GM18907 (cell line): ENCODE results near the gene NHERF2.
A peak's percentile ranks its signal among the peaks of the same experiment; 100 is the strongest.
"Not testable (repeated sequence)": the region's sequence is repeated elsewhere in the genome, so short reads cannot be mapped to it uniquely, and the experiment has no call there.

Experiments
- ATAC-seq: cut with Tn5 transposase; IDR thresholded peaks from one replicate; pipeline ENCODE4 v1.9.1; 2021; ENCODE audit warnings: mild to moderate bottlenecking, moderate library complexity; ENCODE audit not compliant: unreplicated experiment

NHERF2 gene

DNA sequence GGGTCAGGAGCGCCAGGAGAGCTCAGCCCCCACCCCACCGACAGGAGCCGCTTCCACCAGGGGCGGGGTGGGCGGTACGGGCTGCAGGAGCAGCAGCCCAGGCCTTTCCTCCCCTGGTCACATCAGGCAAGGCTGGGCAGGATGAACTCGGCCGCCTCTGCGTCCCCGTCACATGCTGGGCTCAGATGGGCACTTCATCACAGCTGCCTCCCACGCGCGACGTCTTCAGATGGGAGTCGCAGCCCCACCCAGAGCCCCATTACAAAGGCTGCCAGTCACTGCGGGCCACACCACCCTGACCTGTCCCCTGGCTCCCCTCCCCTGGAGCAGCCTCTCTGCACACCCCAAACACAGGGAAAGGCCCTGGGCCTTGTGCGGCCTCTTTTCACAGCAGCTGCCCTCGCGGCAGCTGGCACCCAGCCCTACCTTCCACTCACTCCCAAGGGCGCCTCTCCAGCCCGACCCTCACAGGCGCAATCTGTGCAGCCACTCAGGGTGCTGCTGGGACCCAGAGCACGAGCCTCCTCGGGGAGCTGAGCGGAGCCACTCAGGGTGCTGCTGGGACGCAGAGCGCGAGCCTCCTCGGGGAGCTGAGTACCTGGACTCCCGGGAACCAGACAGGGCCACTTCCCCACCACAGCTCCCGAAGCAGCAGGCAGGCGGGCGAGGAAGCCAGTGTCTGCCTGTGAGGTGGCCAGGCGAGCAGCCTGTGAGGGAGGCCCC is 21.7 kb upstream of the NHERF2 start:
- ATAC-seq: no peak

DNA sequence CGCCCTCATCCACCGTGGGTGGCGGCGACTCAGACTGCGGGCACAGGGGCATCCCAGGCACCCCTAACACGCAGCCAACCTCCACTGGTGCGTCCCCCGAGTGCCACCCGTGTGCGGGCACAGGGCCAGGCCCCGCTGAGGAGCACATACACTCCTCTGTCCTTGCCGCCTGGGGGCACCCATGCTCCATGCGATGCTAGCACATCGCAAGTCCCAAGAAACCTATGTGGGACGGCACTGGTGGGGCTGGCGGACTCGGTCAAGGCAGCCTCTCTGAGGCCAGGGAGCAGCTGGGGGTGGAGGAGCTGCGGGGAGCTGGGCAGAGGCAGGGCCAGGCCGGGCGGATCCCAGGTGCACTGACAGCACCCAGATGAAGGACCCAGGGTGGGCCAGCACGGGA is 21.1 kb upstream of the NHERF2 start:
- ATAC-seq: no peak

- ATAC-seq: no peak
Observed at GRCh38 chr16:2006317-2006716, 20.4 kb upstream of the NHERF2 start.

- ATAC-seq: no peak
Observed at GRCh38 chr16:2007081-2007836, 19.4 kb upstream of the NHERF2 start.

GRCh38 chr16:2008009-2008526 is 18.6 kb upstream of the NHERF2 start:
- no peak for ATAC-seq

DNA sequence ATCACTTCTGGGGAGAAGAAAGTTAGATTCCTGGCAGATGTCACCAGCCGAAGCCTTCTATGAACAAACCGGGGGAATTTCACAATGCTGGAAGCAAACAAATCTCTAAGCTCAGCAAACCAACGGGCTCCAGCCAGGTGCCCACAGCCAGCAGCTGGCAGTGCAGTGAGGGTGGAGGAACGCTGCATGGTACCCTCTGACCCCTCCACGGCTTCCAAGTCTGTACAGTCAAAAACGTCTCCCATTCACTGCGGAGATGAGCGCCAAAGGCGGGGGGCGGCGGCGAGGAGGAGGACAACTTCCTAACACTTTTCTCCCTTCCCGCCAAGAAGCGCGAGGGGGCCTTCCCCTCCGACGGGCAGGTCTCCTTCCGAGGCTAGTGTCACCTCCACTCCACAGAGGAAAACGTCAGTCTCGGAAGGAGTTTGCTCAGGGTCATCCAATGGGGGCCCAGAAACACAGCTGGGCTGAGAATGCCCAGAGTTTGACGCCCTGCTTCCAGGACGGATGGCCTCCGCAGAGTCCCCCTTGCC is 18.0 kb upstream of the NHERF2 start:
- ATAC-seq: peak; percentile 4

DNA sequence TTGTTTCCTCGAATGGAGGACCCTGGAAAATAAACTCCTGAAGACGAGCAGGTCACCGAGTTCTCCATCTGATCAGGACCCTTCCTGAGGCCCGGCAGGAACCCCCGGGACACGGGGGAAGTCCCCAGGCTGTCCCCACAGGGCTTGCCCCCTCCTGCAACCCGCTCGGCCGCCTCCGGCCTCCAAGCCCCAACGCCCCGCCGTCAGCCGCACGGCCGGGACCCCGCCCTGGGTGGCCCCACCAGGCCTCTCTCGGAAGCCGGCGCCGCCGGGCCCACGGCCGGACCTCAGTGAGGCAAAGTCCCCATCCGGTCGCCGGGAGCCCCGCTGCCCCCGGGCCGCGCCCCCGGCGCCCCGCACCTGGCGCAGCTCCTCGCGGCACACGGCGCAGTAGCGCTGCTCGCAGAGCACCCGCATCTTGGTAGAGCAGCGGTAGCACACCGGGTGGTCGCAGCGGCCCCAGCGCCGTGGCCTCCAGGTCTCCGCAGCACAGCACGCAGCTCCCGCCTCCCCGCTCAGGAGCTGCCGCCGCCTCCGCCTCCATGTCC is 17.5 kb upstream of the NHERF2 start:
- peak; percentile 34 for ATAC-seq

GRCh38 chr16:2009791-2010510 is 16.8 kb upstream of the NHERF2 start, which contains the start of gene ZNF598:
ZNF598 (minus strand) TSS chr16:2009821.
- peak; percentile 67 for ATAC-seq

- not testable (repeated sequence) for ATAC-seq
Observed at GRCh38 chr16:2011726-2012125, 15.0 kb upstream of the NHERF2 start.

GRCh38 chr16:2013527-2013926 is 13.2 kb upstream of the NHERF2 start:
- ATAC-seq: no peak

GRCh38 chr16:2015117-2015946 is 11.4 kb upstream of the NHERF2 start:
- ATAC-seq: no peak

DNA sequence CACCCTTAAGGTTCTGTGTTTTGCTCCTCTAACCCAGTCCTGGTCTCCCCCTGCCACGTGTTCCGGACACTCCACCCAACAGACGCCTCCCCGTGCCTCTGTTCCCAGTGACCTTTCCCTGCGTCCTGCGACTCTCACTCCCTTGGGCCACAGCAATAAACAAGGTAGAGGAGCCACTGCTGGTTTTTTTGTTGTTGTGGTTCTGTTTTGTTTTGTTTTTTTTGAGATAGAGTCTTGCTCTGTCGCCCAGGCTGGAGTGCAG is 10.8 kb upstream of the NHERF2 start:
- ATAC-seq: no peak

GRCh38 chr16:2016407-2016922 is 10.2 kb upstream of the NHERF2 start:
- ATAC-seq: no peak

DNA sequence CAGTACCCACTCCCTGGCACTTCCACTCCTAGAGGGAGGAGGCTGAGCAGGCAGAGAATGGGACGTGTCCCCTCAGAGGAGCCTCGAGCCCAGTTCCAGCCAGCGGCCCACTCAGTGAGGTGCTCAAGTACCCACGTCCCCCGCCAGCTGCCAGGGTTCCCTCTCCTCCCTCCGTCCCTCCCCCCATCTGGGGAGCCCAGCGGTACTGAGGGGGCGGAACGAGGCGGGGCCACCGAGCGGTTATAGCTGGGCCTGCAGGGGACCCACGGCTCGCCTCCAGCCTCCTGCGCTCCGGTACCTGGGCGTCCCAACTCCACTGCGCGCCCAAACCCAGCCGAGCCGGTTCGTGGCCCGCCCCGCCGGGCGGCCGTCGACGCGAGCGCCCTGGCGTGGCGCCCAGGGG is 7.2 kb upstream of the NHERF2 start, which contains the start of gene NPW:
NPW (plus strand) TSS at position 268 of the 403 bp plus-strand sequence.
- ATAC-seq: no peak

DNA sequence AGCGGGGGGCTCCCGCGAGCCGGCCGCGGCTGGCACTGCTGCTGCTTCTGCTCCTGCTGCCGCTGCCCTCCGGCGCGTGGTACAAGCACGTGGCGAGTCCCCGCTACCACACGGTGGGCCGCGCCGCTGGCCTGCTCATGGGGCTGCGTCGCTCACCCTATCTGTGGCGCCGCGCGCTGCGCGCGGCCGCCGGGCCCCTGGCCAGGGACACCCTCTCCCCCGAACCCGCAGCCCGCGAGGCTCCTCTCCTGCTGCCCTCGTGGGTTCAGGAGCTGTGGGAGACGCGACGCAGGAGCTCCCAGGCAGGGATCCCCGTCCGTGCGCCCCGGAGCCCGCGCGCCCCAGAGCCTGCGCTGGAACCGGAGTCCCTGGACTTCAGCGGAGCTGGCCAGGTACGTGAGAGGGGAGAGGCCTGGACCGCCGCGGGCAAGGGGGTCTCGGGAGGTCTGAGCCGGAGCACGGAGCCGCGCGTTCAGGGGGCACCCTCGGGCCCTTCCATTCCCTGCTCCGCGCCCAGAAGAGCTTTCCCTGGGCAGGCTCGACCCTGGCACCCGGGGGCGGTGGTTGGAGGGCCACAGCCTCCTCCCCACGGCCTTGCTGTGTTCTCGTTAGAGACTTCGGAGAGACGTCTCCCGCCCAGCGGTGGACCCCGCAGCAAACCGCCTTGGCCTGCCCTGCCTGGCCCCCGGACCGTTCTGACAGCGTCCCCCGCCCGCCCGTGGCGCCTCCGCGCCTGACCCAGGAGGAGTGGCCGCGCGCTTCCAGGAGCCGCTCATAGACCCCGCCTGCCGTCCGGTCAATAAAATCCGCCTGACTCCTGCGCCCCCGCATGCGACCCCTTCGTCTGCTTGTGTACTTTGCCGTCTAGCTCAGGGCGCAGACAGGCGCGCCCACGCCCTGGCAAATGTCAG is 6.5 kb upstream of the NHERF2 start:
- ATAC-seq: no peak

DNA sequence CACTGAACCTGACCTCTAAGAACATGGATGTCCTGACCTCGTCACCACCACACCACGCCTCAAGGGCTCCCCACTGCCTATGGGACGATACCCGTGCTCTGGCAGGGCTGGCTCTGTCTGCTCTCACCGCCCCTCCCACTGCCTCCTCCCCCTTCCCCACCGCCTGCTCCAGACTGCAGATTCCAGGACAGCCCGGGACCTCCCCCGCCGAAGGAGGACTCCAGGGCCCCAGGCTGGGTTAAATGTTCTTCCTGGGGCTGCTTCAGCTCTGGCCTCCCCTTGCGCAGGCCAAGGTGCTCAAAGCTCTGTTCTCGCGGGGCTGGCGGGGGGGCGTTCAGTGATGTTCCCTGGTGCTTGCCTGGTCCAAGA is 4.0 kb upstream of the NHERF2 start:
- no peak for ATAC-seq

DNA sequence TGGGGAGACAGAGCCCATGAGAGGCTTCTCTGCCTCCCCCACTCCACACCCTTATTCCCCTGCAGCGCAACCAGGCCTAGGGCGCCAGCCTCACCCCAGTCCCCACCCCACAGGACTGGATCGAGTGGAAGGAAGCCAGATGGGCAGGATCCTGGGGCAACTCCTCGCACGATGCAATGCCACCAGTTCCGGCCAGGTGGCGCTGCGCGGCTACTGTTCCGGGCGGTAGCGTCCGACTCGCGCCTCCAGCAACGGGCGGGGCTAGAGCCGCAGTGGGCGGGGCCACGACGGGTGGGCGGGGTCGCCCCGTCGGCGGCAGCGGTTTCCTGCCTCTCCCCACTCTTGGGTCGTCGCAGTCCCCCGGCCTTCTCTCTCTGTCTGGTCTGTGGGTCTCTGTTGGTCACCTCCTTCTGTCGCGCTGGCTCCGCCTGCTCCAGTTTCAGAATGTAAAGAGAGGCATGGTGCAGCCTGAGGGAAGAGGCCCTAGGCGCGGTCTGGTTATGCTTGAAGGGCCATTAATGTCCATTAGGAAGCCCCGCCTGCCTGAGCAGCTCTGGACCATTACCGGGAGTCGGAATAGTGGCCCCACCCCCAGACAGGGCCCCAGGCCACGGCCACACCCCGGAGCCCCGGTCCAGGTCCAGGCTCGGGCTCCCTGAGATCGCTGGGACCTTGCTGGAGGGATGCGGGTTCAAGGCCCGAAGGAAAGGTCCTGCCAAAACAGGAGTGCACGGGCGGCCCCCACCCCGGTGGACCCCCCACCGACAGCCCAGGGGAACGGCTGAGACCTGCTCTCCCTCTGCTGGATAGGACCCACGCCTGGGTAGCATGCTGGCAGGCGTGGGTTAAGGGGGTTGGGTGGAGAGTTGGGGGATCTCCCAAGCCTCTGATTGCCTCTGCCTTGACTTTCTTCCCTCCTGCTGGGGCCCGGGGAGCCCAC is 3.3 kb upstream of the NHERF2 start:
- peak; percentile 77 for ATAC-seq

- no peak for ATAC-seq
Observed at GRCh38 chr16:2024032-2024420, 2.7 kb upstream of the NHERF2 start.
